Measurements from ENCODE around the gene RBMS3.

RBMS3 gene

GRCh38 chr3:29942297-29942696, 661.4 kb downstream of the RBMS3 start:
- no peak for DNase-seq (ENCODE audit: low spot score)

- no peak for DNase-seq (ENCODE audit: low spot score)
Measured at GRCh38 chr3:29949131-29949530, 668.3 kb downstream of the RBMS3 start.

- no peak for DNase-seq (ENCODE audit: low spot score)
Measured at GRCh38 chr3:29949940-29950616, 669.2 kb downstream of the RBMS3 start.

- DNase-seq (ENCODE audit: low spot score): no peak
Measured at GRCh38 chr3:29952431-29952830, 671.6 kb downstream of the RBMS3 start.

GRCh38 chr3:29955413-29955812, 674.5 kb downstream of the RBMS3 start:
- no peak for DNase-seq (ENCODE audit: low spot score)

GRCh38 chr3:29958816-29959215, 677.9 kb downstream of the RBMS3 start:
- no peak for DNase-seq (ENCODE audit: low spot score)

GRCh38 chr3:29971895-29972294, 691.0 kb downstream of the RBMS3 start:
- no peak for DNase-seq (ENCODE audit: low spot score)

GRCh38 chr3:29972320-29972993, 691.6 kb downstream of the RBMS3 start:
- DNase-seq (ENCODE audit: low spot score): no peak

GRCh38 chr3:29973763-29974162, 692.9 kb downstream of the RBMS3 start:
- DNase-seq (ENCODE audit: low spot score): no peak

GRCh38 chr3:29976871-29977270, 696.0 kb downstream of the RBMS3 start:
- DNase-seq (ENCODE audit: low spot score): no peak

GRCh38 chr3:29977360-29977759, 696.5 kb downstream of the RBMS3 start:
- DNase-seq (ENCODE audit: low spot score): no peak

GRCh38 chr3:29978036-29978435, 697.2 kb downstream of the RBMS3 start:
- DNase-seq (ENCODE audit: low spot score): no peak

GRCh38 chr3:29991198-29991597, 710.3 kb downstream of the RBMS3 start:
- DNase-seq (ENCODE audit: low spot score): no peak

- DNase-seq (ENCODE audit: low spot score): no peak
Measured at GRCh38 chr3:30002797-30003196, 721.9 kb downstream of the RBMS3 start.

- no peak for DNase-seq (ENCODE audit: low spot score)
Measured at GRCh38 chr3:30003741-30004140, 722.9 kb downstream of the RBMS3 start.

GRCh38 chr3:30004481-30004880, 723.6 kb downstream of the RBMS3 start:
- DNase-seq (ENCODE audit: low spot score): no peak

- no peak for DNase-seq (ENCODE audit: low spot score)
Measured at GRCh38 chr3:30006111-30006510, 725.2 kb downstream of the RBMS3 start.

- DNase-seq (ENCODE audit: low spot score): no peak
Measured at GRCh38 chr3:30007668-30008067, 726.8 kb downstream of the RBMS3 start.

GRCh38 chr3:30011237-30011803, 730.4 kb downstream of the RBMS3 start:
- no peak for DNase-seq (ENCODE audit: low spot score)

GRCh38 chr3:30012941-30013543, 732.2 kb downstream of the RBMS3 start:
- peak; percentile 66 for DNase-seq (ENCODE audit: low spot score)

GRCh38 chr3:30017901-30018300, 737.0 kb downstream of the RBMS3 start:
- no peak for DNase-seq (ENCODE audit: low spot score)

GRCh38 chr3:30020380-30020779, 739.5 kb downstream of the RBMS3 start:
- DNase-seq (ENCODE audit: low spot score): no peak

- no peak for DNase-seq (ENCODE audit: low spot score)
Measured at GRCh38 chr3:30024466-30024865, 743.6 kb downstream of the RBMS3 start.
